Colonic mucosa (tissue), 4 donors: ENCODE results near the gene F9. TPM values are rescaled to one million over a fixed set of nuclear protein-coding genes. Genes with fewer than 3 reads are reported as not detected.

Source experiments
- DNase-seq: peaks from one replicate; pipeline ENCODE4 v3.0.0-alpha.2; 2020
- H3K27ac ChIP-seq: fragments of 200-600 bp; one replicate; pipeline ENCODE4 v1.8.0; 2021
- H3K27me3 ChIP-seq: fragments of 200-600 bp; one replicate; pipeline ENCODE4 v1.8.0; 2021
- H3K36me3 ChIP-seq: fragments of 200-600 bp; one replicate; pipeline ENCODE4 v1.8.0; 2021
- H3K4me1 ChIP-seq: fragments of 200-600 bp; one replicate; pipeline ENCODE4 v1.8.0; 2021; ENCODE audit warnings: mild to moderate bottlenecking
- H3K4me3 ChIP-seq: fragments of 200-600 bp; one replicate; pipeline ENCODE4 v1.8.0; 2021
- H3K9ac ChIP-seq, 2 donors: one replicate each; pipeline ENCODE4 v1.7.0; 2013; ENCODE audit warnings: control low read depth in 2 of 2, low read depth in 2 of 2, low read length in 2 of 2
- H3K9me3 ChIP-seq: fragments of 200-600 bp; one replicate; pipeline ENCODE4 v1.8.0; 2021
- intact Hi-C: fragments of 100-400 bp; cut with DNase I; formaldehyde crosslinking; loops from one replicate; pipeline ENCODE4 v1.14.1; 2022
- total RNA-seq, 2 donors: library from RNA; stranded (reverse); fragmentation: NEBNext Ultra II Directional in 1 of 2; extraction: Animal tissue kit (Norgen Biotek cat#: 25700) in 1 of 2; gene quantifications; one replicate each; pipeline ENCODE4 v1.2.1, GENCODE V29; 2021
- TF ChIP-seq, protein P1 (sequence below): fragments of 200-600 bp; IDR thresholded peaks from one replicate; pipeline ENCODE4 v1.8.0; 2022; ENCODE audit warnings: antibody characterized with exemption, mild to moderate bottlenecking
- donor health status: healthy.
- donor health status: DM: no; HTN: no; CAD: no.
- donor health status: DM: no; HTN: no; CAD: no.

F9 gene
- total RNA-seq, 2 donors from 2014 or later, result 0.12 TPM; not detected in 1

GRCh38 chrX:139543920-139544319 lies 13.4 kb downstream of the F9 start:
- DNase-seq, result no peak

DNA sequence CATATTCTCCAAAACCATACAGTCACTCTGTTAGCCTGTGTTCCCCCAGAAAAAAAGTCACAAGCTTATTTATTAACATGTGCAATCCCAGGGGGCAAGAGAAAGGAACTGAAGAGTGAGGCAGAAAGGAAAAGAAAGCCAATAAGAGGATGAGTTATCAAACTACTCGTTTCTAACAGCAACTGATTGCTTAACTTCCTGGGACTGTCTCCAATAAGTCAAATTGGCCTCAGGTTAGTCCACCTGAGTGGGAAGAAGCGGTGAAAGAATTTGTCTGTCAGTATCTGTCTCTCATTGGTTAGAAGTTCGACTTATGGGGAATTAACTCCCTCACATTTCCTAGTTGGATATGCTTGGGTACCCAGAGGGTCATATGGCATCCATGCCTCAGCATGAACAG lies 14.1 kb downstream of the F9 start:
- Histone ChIP-seq H3K9me3 (no peaks in the 10 kb centered on the region), H3K9ac (no peak overlapping the region), H3K27me3 (no peaks in the 10 kb centered on the region), H3K4me1 (no peaks in the 10 kb centered on the region), H3K27ac (no peak overlapping the region), H3K36me3 (no peaks in the 10 kb centered on the region), H3K4me3 (no peak overlapping the region)
- intact Hi-C loops, result no loop called here
- no peak for DNase-seq
- TF ChIP-seq, protein P1, sequence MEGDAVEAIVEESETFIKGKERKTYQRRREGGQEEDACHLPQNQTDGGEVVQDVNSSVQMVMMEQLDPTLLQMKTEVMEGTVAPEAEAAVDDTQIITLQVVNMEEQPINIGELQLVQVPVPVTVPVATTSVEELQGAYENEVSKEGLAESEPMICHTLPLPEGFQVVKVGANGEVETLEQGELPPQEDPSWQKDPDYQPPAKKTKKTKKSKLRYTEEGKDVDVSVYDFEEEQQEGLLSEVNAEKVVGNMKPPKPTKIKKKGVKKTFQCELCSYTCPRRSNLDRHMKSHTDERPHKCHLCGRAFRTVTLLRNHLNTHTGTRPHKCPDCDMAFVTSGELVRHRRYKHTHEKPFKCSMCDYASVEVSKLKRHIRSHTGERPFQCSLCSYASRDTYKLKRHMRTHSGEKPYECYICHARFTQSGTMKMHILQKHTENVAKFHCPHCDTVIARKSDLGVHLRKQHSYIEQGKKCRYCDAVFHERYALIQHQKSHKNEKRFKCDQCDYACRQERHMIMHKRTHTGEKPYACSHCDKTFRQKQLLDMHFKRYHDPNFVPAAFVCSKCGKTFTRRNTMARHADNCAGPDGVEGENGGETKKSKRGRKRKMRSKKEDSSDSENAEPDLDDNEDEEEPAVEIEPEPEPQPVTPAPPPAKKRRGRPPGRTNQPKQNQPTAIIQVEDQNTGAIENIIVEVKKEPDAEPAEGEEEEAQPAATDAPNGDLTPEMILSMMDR, result no peak

More at GRCh38 chrX:139543920-139544319, 13.4 kb downstream of the F9 start:
- intact Hi-C loops, result no loop called here
- H3K36me3 ChIP-seq, result no peaks in the 10 kb centered on the region
- TF ChIP-seq, protein P1, result no peak
- no peak overlapping the region for H3K4me3 ChIP-seq
- no peak overlapping the region for H3K27ac ChIP-seq
- no peaks in the 10 kb centered on the region for H3K9me3 ChIP-seq
- H3K9ac ChIP-seq, result no peak overlapping the region
- H3K27me3 ChIP-seq, result no peaks in the 10 kb centered on the region
- no peaks in the 10 kb centered on the region for H3K4me1 ChIP-seq

GRCh38 chrX:139554376-139554775 lies 23.8 kb downstream of the F9 start:
- Histone ChIP-seq H3K27me3 (no peaks in the 10 kb centered on the region), H3K27ac (no peak overlapping the region), H3K9me3 (no peaks in the 10 kb centered on the region), H3K4me3 (no peak overlapping the region), H3K36me3 (no peaks in the 10 kb centered on the region), H3K4me1 (no peaks in the 10 kb centered on the region), H3K9ac (no peak overlapping the region)
- TF ChIP-seq, protein P1, result no peak
- intact Hi-C loops, result no loop called here
- no peak for DNase-seq

- no peak for DNase-seq
- Histone ChIP-seq H3K27ac (no peak overlapping the region), H3K9me3 (no peaks in the 10 kb centered on the region), H3K4me1 (no peaks in the 10 kb centered on the region), H3K36me3 (no peaks in the 10 kb centered on the region), H3K27me3 (no peaks in the 10 kb centered on the region), H3K4me3 (no peak overlapping the region), H3K9ac (no peak overlapping the region)
- intact Hi-C loops, result loop anchor here (5.0 kb wide), 2 partner anchors 428 to 778 kb away; no protein-coding TSS in a partner anchor
- TF ChIP-seq, protein P1, result no peak
Observed at GRCh38 chrX:139554991-139555675, 24.6 kb downstream of the F9 start.

DNA sequence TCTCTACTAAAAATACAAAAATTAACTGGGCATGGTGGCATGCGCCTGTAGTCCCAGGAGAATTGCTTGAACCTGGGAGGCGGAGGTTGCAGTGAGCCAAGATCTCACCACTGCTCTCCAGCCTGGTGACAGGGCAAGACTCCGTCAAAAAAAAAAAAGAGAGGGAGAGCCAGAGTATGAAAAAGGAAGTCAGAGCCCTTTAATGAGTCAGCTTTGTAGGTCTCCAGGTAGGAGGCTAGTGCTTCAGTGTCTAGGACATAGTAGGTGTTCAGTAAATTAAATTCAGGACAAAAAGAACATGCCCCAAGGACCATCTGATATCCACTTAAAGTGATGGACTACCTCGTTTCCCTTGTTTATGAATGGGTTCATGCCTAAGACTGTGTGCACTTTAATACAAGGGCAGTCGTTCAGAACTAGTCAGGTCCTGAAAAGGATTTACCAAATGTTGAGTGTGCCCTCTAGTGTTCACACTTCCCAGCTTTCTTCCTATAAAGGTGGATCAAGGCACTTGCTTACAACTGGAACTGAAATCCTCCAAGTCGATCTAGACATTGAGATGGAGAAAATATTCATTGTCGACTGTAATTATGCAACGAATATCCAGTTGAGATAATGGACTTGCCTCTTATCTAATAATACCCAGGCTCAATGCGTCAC lies 29.0 kb downstream of the F9 start:
- Histone ChIP-seq H3K4me1 (no peaks in the 10 kb centered on the region), H3K4me3 (no peak overlapping the region), H3K9me3 (no peaks in the 10 kb centered on the region), H3K27me3 (no peaks in the 10 kb centered on the region), H3K27ac (no peak overlapping the region), H3K36me3 (no peaks in the 10 kb centered on the region), H3K9ac (no peak overlapping the region)
- intact Hi-C loops, result loop anchor here (5.0 kb wide), 2 partner anchors 432 to 782 kb away; no protein-coding TSS in a partner anchor
- TF ChIP-seq, protein P1, result no peak
- peak; percentile 44 for DNase-seq
